B cell (primary cell): ENCODE data around the gene SLC2A10. TPM values are rescaled to one million over a fixed set of nuclear protein-coding genes. Genes with fewer than 3 reads are reported as not detected.

ENCODE experiments used
- ATAC-seq: fragments of 200-7000 bp; cut with Tn5 transposase; one replicate; pipeline ENCODE4 v1.10.0; 2021; ENCODE audit warnings: low read depth, mild to moderate bottlenecking, moderate number of reproducible peaks, moderate library complexity
- CTCF ChIA-PET: fragments of 350-600 bp; sonication (Branson Sonifier 250); formaldehyde crosslinking; loops from one replicate; lab custom pipeline; 2021; ENCODE audit warnings: antibody characterized with exemption, inconsistent platforms; lab: Charles Lee
- POLR2A ChIA-PET: fragments of 350-600 bp; sonication (Branson Sonifier 250); formaldehyde crosslinking; loops from one replicate; lab custom pipeline; 2021; ENCODE audit warnings: antibody characterized with exemption; lab: Charles Lee
- DNase-seq: peaks from one replicate; pipeline ENCODE4 v3.0.0; 2013
- H2AFZ ChIP-seq: 2 replicates; pipeline ENCODE4 v1.6.1; 2012; ENCODE audit warnings: mild to moderate bottlenecking, low read depth, low read length; ENCODE audit not compliant: insufficient read depth, poor library complexity, severe bottlenecking
- H3K27ac ChIP-seq, 2 donors: 1 replicate in 1 of 2; 2 replicates in 1 of 2; pipeline ENCODE4 v1.5.1; 2012 to 2013; ENCODE audit warnings: low read length in 2 of 2, mild to moderate bottlenecking in 2 of 2, moderate library complexity in 1 of 2
- H3K27me3 ChIP-seq, 4 experiments: fragments of 200-600 bp in 1 of 4; sonication (generic) in 1 of 4; replicated peaks in 1 of 4; 1 replicate in 2 of 4; 2 replicates in 2 of 4; pipeline versions ENCODE4 v1.6.1 to v1.7.0; 2013 to 2016; ENCODE audit warnings: low read length in 3 of 4, mild to moderate bottlenecking in 2 of 4, mixed read lengths in 1 of 4, moderate library complexity in 1 of 4; ENCODE audit not compliant: insufficient read depth in 4 of 4, control insufficient read depth in 3 of 4; ENCODE audit errors: control extremely low read depth in 1 of 4
- H3K36me3 ChIP-seq, 2 experiments: replicated peaks in 1 of 2; 1 replicate in 1 of 2; 2 replicates in 1 of 2; pipeline versions ENCODE4 v1.6.1 to v1.7.1; 2013; ENCODE audit warnings: low read length in 1 of 2; ENCODE audit not compliant: insufficient read depth in 2 of 2, control insufficient read depth in 1 of 2; ENCODE audit errors: control extremely low read depth in 1 of 2, extremely low read depth in 1 of 2
- H3K4me1 ChIP-seq, 2 donors: fragments of 200-600 bp in 1 of 2; sonication (generic) in 1 of 2; 1 replicate in 1 of 2; 2 replicates in 1 of 2; pipeline versions ENCODE4 v1.5.1 to v1.6.1; 2013 to 2017; ENCODE audit warnings: low read length in 2 of 2; ENCODE audit not compliant: control insufficient read depth in 2 of 2, insufficient read depth in 2 of 2
- H3K4me2 ChIP-seq: replicated peaks from 2 replicates; pipeline ENCODE3; 2012; ENCODE audit warnings: mild to moderate bottlenecking, low read depth, low read length; ENCODE audit not compliant: poor library complexity, severe bottlenecking
- H3K4me3 ChIP-seq, 5 experiments: fragments of 200-600 bp in 1 of 5; sonication (generic) in 1 of 5; 1 replicate in 3 of 5; 2 replicates in 2 of 5; pipeline versions ENCODE4 v1.5.1 to v1.7.0; 2011 to 2016; ENCODE audit warnings: low read length in 4 of 5, mild to moderate bottlenecking in 4 of 5, low read depth in 2 of 5, control low read depth in 1 of 5, moderate library complexity in 1 of 5; ENCODE audit not compliant: insufficient read depth in 1 of 5; ENCODE audit errors: control extremely low read depth in 1 of 5, extremely low read depth in 1 of 5
- H3K79me2 ChIP-seq: fragments of 200-600 bp; sonication (generic); one replicate; pipeline ENCODE4 v1.6.0; 2016; ENCODE audit warnings: low read length; ENCODE audit not compliant: control insufficient read depth, insufficient read depth
- H3K9ac ChIP-seq: fragments of 200-600 bp; sonication (generic); 2 replicates; pipeline ENCODE4 v1.6.1; 2017; ENCODE audit warnings: mild to moderate bottlenecking, low read length, moderate library complexity
- H3K9me3 ChIP-seq, 3 donors: one replicate each; pipeline versions ENCODE4 v1.6.1 to v1.7.1; 2013; ENCODE audit warnings: low read length in 2 of 3; ENCODE audit not compliant: control insufficient read depth in 2 of 3, insufficient read depth in 1 of 3; ENCODE audit errors: control extremely low read depth in 1 of 3
- H4K20me1 ChIP-seq: 2 replicates; pipeline ENCODE4 v1.6.0; 2012; ENCODE audit warnings: mild to moderate bottlenecking, low read length; ENCODE audit not compliant: insufficient read depth, control insufficient read depth, poor library complexity, severe bottlenecking
- H3K27ac Mint-ChIP-seq: one replicate; pipeline ENCODE4 v1.8.0; 2021; ENCODE audit warnings: mixed read lengths
- H3K27me3 Mint-ChIP-seq: one replicate; pipeline ENCODE4 v1.8.0; 2021; ENCODE audit warnings: mixed read lengths
- H3K4me1 Mint-ChIP-seq: one replicate; pipeline ENCODE4 v1.8.0; 2021; ENCODE audit warnings: mixed read lengths
- H3K4me3 Mint-ChIP-seq: one replicate; pipeline ENCODE4 v1.8.0; 2021; ENCODE audit warnings: mixed read lengths
- H3K9me3 Mint-ChIP-seq: one replicate; pipeline ENCODE4 v1.8.0; 2022; ENCODE audit warnings: mixed read lengths; ENCODE audit not compliant: insufficient read depth
- EZH2 ChIP-seq: IDR thresholded peaks from 2 replicates; pipeline ENCODE4 v1.6.1; 2012; ENCODE audit warnings: borderline replicate concordance, low read depth, mild to moderate bottlenecking, moderate library complexity, low read length; ENCODE audit not compliant: insufficient read depth, poor library complexity, severe bottlenecking
- WGBS: methylation state at CpG from one replicate; pipeline ENCODE4 v1.1.5; 2013; ENCODE audit warnings: missing lambda C conversion rate; ENCODE audit not compliant: insufficient coverage; 5-methylcytosine and 5-hydroxymethylcytosine counted together
- intact Hi-C: fragments of 100-400 bp; cut with micrococcal nuclease; formaldehyde crosslinking; loops from one replicate; pipeline ENCODE4 v1.10.0; 2022
- polyA plus RNA-seq: library from polyadenylated mRNA; depleted of rRNA; stranded (reverse); fragments of >200 nt; gene quantifications from 2 replicates; pipeline ENCODE4 v1.2.3, GENCODE V29; 2012
- total RNA-seq, 2 donors: library from RNA; stranded (reverse); fragments of 120-200 nt in 1 of 2; gene quantifications; 1 replicate in 1 of 2; 2 replicates in 1 of 2; pipeline versions ENCODE4 v1.2.3 to v1.2.4, GENCODE V29; 2013 to 2022
- TF ChIP-seq, protein P1 (sequence below): fragments of 200-600 bp; IDR thresholded peaks from one replicate; pipeline ENCODE4 v1.8.0; 2022; ENCODE audit warnings: antibody characterized with exemption, mild to moderate bottlenecking

Gene SLC2A10
- total and polyA plus RNA-seq, 2 donors (not counting 1 experiment from before 2014, with no cell fraction given), result not detected

GRCh38 chr20:46701986-46702385 lies 7.5 kb upstream of the SLC2A10 start:
- H3K4me3 ChIP-seq, result no peak overlapping the region
- H3K27ac Mint-ChIP-seq, result no peak overlapping the region
- WGBS, result 100% methylated on average over 2 of the region's 5 CpGs

GRCh38 chr20:46702447-46703203 lies 6.8 kb upstream of the SLC2A10 start:
- peaks cover 1 to 9% (median 2%) of the 10 kb centered on the region in 3 donors for H3K9me3 ChIP-seq
- H3K9ac ChIP-seq, result no peak overlapping the region
- H3K27me3 ChIP-seq, result peaks cover 0 to 13% (median 2%) of the 10 kb centered on the region in 4 experiments
- peaks cover 2% of the 10 kb centered on the region for H3K9me3 Mint-ChIP-seq
- H3K27ac ChIP-seq, result no peak overlapping the region
- POLR2A ChIA-PET, result no interaction called here
- intact Hi-C loops, result no loop called here
- no peaks in the 10 kb centered on the region for H3K79me2 ChIP-seq
- no peak overlapping the region for H3K4me2 ChIP-seq
- no peaks in the 10 kb centered on the region for H3K4me1 Mint-ChIP-seq
- no peaks in the 10 kb centered on the region for H3K4me1 ChIP-seq
- CTCF ChIA-PET, result interaction anchor here (0.7 kb wide), 1 partner anchor 184 kb away, joined by 3 read pairs; no protein-coding TSS in a partner anchor
- no peak overlapping the region for H2AFZ ChIP-seq
- H3K27me3 Mint-ChIP-seq, result peaks cover 46% of the 10 kb centered on the region
- H4K20me1 ChIP-seq, result no peaks in the 10 kb centered on the region
- no peak for ATAC-seq
- no peak overlapping the region for H3K4me3 Mint-ChIP-seq
- no peak for TF ChIP-seq EZH2
- TF ChIP-seq, protein P1, sequence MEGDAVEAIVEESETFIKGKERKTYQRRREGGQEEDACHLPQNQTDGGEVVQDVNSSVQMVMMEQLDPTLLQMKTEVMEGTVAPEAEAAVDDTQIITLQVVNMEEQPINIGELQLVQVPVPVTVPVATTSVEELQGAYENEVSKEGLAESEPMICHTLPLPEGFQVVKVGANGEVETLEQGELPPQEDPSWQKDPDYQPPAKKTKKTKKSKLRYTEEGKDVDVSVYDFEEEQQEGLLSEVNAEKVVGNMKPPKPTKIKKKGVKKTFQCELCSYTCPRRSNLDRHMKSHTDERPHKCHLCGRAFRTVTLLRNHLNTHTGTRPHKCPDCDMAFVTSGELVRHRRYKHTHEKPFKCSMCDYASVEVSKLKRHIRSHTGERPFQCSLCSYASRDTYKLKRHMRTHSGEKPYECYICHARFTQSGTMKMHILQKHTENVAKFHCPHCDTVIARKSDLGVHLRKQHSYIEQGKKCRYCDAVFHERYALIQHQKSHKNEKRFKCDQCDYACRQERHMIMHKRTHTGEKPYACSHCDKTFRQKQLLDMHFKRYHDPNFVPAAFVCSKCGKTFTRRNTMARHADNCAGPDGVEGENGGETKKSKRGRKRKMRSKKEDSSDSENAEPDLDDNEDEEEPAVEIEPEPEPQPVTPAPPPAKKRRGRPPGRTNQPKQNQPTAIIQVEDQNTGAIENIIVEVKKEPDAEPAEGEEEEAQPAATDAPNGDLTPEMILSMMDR, result no peak
- no peaks in the 10 kb centered on the region for H3K36me3 ChIP-seq
- no peak overlapping the region for H3K27ac Mint-ChIP-seq
- no peak for DNase-seq
- H3K4me3 ChIP-seq, result no peak overlapping the region
- WGBS, result 98% methylated on average over 4 of the region's 8 CpGs

More at GRCh38 chr20:46701986-46702385, 7.5 kb upstream of the SLC2A10 start:
- intact Hi-C loops, result no loop called here
- TF ChIP-seq EZH2, result no peak
- TF ChIP-seq, protein P1, result no peak
- H3K4me3 Mint-ChIP-seq, result no peak overlapping the region
- Histone ChIP-seq H3K36me3 (no peaks in the 10 kb centered on the region), H3K4me1 (no peaks in the 10 kb centered on the region), H3K9ac (no peak overlapping the region), H3K9me3 (peaks cover 1 to 9% (median 2%) of the 10 kb centered on the region in 3 donors), H4K20me1 (no peaks in the 10 kb centered on the region), H3K27me3 (peaks cover 0 to 16% (median 0%) of the 10 kb centered on the region in 4 experiments), H2AFZ (no peak overlapping the region), H3K79me2 (no peaks in the 10 kb centered on the region), H3K4me2 (no peak overlapping the region), H3K27ac (no peak overlapping the region)
- ChIA-PET POLR2A (no interaction called here), CTCF (interaction anchor here (0.7 kb wide), 1 partner anchor 183 kb away, joined by 3 read pairs; no protein-coding TSS in a partner anchor)
- H3K27me3 Mint-ChIP-seq, result peaks cover 46% of the 10 kb centered on the region
- ATAC-seq (no peak), DNase-seq (no peak)
- H3K4me1 Mint-ChIP-seq, result no peaks in the 10 kb centered on the region
- H3K9me3 Mint-ChIP-seq, result peaks cover 2% of the 10 kb centered on the region
